Activated CD8-positive, alpha-beta memory T cell treated with anti-CD3 and anti-CD28 coated beads, Interleukin-2, amount 50 U/mL, for 24 hours (primary cell): Measurements from ENCODE around the gene ALDH3A2.

Experiments used
- DNase-seq: peaks from one replicate; pipeline ENCODE4 v3.0.0-alpha.2; 2020; ENCODE audit errors: extremely low read depth

The ALDH3A2 gene

DNA sequence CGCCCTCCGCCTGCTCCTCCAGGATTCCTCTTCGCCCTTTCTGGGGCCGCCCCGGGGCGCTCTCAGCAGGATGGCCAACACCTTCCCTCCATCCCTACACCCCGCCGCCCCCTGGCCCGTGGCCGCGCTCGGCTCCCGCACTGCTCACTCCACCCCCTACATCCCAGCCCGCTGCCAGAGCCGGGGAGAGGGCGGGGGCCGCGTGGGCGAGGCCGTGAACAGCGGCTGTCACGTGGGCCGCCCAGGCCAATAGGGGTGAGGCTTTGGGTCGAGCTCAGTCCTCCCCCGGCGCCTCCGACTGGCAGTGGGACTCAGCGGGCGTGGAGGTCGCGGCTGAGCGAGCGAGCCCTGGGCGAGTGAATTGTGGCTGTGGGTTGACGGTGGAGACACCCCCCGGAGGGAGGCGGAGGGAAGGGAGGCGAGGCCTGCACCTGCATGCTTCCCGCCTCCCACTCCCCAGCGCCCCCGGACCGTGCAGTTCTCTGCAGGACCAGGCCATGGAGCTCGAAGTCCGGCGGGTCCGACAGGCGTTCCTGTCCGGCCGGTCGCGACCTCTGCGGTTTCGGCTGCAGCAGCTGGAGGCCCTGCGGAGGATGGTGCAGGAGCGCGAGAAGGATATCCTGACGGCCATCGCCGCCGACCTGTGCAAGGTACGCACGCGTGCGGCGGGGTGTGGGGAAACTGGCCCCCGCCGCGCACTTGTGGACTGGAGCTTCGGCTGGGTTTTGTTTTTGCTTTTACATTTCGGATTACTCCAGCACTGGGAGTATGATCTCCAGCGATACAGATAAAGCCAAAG is at the start of gene ALDH3A2:
Gene ALDH3A2 (plus strand): TSS at position 277 of the 799 bp plus-strand sequence. CDS start 221 bp downstream, at position 498.
- DNase-seq: peak; percentile 77

DNA sequence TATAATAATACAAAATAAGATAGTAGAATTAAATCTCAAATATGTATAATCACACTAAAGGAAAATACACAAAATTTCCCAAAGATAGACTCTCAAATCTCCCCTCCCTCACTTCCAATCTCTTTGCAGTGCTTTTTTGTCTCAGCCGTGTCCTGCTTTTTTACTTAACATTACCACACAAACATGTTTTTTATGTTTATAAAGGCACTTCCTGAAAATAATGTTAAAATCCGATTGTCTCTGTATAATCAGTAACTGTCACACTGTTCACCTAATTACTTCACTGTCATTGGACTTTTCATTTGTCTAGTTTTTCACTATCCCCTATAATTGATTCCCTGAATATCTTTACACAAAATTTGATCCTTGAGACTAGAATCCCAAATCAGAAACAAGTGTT is 38.2 kb upstream of the ALDH3A2 start:
- no peak for DNase-seq

DNA sequence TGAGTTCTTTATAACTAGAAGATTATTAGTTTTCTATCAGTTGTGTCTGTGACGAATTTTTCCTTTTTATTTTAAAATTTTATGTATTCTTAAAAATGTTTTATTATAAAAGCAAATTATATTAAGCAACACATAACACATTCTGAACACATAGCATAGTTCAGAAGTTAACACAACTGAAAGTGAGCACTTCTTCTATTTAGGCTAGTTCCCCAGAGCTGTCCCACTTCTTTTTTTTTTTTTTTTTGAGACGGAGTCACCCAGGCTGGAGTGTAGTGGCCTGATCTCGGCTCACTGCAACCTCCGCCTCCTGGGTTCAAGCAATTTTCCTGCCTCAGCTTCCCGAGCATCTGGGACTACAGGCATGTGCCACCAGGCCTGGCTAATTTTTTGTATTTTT is 37.7 kb upstream of the ALDH3A2 start:
- no peak for DNase-seq

DNA sequence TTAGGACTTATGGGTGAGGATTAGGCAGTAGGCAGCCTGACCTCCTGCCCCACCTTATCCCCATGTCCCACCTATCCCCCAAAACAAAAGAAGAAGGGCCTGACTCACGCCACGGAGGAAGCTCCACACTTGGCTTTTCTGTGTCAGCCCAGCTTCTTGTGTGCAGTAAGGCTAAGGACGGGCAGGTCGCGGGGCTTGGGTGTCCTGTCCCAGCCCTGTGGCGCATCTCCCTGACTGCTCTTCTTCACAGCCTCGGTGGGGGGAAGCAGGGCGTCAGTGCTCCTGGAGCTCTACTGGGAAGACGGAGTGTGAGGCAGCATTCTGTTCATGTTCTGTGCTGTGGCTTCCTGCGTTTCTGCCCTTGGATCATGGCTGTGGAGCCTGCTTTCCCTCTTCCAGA is 34.6 kb upstream of the ALDH3A2 start:
- no peak for DNase-seq

DNA sequence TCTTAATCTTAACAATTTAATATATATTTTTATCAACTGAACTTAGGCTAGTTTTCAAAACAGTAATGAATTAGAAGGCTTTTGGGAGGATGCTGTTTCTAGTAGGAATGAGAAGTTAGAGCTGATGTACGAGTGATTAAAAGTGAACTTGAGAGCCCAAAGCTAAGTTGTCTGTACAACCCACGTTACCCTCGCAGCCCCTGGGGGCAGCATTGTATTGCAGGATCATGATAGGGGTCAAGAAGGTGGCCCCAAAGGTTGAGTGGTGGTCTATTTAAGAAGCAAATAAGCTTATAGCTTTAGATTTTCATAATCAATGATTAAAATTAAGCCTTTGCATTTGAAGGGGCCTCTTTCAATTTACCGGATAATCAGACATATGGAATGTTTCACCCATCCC is 33.7 kb upstream of the ALDH3A2 start:
- no peak for DNase-seq

DNA sequence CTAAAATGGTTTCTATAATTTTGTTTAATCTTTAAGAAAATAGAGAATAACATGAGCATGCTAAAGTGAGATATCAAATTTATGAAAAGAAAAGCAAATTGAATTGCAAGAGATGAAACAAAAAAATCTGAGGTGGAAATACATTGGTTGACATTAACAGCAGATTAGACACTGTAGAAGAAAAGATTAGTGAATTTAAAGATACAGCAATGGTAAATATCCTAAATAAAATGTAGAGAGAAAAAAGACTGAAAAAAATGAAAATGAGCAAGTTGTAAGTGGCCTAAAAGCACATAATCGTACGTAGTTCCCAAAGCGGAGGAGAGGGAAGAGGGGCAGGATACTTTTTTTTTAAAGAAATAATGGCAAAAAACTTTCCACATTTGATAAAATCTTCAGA is 30.5 kb upstream of the ALDH3A2 start:
- no peak for DNase-seq

DNA sequence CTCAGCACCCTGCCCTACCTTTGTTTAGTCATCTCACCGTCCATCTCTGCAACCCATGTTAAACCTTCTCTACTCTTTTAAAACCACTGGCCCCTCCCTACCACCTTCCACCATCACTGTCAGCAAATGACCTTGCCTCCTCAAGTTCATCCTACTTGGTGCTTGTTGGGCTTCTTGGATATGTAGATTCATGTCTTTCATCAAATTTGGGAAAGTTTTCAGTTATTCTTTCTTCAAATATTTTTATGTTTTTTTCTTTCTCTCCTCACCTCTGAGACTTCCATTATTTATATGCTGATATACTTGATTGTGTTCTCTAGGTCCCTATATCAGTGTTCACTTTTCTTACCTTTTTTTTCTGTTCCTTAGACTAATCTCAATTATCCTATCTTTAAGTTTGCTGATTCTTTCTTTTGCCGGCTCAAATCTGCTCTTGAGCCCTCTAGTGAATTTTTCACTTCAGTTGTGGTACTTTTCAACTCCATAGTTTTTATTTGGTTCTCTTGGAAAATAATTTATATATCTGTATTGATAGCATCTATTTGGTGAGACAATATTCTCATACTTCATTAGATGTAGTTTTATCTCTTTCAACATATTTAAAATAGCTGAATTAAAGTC is 28.7 kb upstream of the ALDH3A2 start:
- no peak for DNase-seq

DNA sequence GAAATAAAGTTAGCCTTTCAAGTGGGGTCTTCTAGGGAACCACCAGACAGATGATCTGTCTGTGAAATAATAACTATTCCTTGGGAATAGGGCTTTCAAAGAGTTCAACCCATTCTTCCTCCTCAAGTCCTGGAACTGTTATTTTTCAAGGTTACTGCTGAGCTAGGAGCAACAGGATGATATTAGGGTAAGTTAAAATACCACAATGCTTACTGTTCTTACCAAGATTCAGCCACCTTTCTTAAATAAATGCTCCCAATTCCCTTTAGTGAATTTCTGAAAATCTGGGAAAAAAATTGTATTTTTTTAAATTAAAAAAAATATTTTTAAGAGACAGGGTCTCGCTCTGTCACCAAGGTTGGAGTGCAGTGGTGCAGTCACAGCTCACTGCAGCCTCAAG is 26.9 kb upstream of the ALDH3A2 start:
- no peak for DNase-seq

DNA sequence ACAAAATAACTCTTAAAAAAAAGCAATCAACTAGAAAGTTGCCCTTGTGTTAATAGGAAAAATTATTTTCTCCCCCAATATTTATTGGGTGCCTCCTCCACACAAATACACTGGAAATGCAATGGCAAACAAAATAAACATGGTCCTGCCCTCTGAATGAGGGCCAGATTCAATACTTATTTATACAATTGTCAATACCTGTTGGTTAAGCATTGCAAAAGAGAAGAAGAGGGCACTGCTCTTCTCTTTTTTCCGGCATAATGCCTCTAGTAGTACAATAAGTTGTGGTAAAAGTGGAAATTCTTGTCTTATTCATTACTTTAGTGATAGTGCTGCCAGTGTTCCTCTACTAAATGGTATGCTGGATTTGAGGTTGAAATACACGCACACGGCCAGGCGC is 22.5 kb upstream of the ALDH3A2 start:
- DNase-seq: no peak

DNA sequence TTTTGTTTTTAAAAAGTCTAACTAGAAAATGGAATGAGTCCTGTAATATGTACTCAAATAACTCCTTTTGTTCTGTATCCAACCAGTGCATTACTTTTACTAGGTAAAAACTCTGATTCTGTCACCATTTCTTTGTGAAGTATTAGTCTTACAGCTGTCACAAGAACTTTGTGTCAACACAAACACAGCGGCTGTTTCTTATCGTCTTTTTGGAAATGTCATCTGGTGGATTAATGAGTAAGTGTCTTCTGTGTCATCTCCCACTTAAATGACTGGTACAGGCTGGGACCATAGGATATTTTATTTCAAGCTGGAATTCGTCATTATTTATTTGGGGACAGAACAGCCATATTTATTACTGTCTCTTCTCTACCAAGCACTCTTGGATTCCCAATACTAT is 19.1 kb upstream of the ALDH3A2 start:
- no peak for DNase-seq

DNA sequence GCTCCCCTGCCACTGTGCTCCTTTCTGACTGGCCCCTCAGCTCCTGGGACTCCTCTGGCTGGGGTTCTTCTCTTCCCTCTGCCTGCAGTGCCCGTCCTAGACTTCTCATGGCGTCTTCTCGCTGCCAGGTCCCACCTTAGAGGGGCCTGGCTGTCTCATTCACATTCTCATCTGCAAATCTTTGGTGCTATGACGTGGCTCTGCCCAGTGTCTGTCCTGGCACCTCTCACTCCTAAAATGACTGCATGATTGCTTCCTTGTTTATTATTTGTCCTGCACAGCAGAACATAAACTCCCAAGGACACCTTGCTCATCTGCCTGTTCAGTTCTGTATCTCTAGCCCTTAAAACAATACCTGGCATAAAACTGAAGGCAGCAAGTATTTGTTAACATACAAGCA is 18.5 kb upstream of the ALDH3A2 start:
- no peak for DNase-seq

DNA sequence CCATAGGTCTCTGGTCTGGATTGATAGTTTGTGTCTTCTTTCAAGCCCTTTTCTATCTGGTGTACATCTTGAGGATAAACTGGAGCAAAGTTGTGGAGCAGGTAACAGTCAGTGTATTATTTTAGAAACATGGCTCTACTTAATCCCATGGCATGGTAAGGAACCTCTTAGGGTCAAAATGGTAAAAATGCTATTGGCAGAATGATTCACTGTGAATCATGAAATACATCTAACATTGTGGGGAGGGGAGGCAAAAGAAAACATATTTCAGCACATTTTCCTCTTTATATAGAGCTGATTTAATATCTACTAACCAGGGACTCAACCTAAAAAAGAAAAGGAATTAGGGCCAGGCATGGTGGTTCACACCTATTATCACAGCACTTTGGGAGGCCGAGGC is 17.9 kb upstream of the ALDH3A2 start:
- no peak for DNase-seq

DNA sequence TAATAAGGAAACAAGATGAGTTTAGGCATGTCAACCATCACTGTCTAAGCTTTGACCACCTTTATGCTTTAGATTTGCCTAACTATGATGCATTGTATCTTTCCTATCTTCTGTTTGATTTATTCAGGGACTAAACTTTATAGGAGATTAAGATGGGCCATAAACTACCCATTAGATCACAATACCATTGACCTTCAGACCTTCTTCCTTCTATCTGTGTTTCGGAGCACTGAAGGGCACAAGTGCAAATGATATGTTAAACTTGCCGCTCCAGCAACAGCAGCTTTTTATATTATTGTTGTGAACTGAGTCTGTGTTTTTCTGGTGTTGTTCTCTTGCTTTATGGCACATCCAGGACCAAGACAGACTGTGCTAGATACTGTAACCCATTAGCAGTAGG is 16.6 kb upstream of the ALDH3A2 start:
- no peak for DNase-seq

DNA sequence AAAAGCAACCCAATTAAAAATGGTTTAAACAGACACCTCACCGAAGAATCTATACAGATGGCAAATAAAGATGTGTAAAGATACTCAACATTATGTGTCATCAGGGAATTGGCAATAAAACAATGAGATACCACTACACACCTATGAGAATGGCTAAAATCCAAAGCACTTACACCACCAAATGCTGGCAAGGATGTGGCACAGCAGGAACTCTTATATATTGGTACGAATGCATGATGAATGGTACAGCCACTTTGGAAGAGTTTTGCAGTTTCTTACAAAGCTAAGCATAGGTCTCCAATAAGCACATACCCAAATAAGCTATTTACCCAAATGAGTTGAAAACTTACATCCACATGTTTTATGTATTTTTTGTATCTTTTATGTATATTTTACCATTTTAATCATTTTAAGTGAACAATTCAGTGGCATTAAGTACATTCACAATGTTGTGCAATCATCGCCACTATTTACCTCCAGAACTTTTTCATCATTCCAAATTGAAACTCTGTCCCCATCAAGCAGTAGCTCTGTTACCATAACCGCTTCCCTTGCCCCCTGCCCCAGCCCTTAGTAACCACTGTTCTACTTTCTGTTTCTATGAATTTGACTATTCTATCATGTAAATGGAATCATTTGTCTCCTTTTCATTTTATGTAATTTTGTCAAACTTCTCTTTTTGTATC is 6.7 kb upstream of the ALDH3A2 start:
- no peak for DNase-seq

DNA sequence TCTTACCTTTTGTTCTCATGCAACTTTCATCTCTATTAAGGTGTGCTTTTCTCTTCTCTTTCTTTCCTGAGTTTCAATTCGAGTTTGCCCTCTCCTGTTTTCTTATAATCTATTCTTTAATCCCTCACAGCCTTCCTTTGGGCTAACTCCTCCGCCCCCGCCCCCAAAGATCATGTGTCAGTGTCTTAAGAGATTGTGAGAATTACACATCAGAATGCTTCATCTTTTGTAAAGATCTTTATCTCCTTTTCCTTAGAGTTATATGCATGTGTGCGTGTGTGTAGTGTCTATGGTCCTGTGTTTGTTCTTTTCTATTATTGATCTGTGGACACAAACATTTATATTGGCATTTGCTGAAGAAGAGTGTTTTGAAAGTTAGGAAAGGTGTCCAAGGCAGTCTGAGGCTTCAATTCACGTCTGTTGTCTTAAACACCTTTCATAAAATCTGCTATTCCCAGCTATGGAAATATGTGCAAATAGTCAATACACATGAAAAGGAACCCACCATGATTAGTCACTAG is 6.1 kb upstream of the ALDH3A2 start:
- no peak for DNase-seq

DNA sequence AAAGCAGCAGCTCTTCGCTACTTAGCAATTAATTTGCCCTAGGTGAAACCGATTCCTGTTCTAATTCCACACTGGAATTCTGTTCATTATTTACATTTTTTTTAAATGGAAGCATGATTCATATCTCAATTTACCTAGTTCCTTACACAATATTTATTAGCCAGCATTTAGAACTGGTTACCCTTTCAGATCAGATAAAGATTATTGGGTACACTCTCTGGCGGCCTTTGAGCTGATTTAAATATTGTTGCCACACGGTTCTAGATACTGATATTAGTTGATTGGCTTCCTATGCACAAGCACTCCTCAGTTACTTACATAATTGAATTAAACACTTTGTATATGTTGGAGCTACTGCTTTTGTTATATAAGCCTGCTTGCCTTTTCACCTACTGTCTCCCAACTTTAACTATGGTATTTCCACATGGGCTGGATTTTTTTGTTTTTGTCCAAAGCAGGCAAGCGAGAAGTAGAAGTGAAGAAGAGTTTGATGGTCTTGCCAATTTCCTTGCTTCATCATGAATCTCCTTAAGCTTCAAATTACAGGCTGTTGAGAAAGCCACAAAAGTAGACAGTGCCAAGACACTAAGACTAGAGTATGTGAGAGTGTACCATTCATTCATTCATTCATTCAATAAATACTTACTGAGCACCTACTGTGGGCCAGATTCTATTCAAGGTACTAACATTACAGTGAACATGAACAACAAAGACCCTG is 3.9 kb upstream of the ALDH3A2 start:
- DNase-seq: no peak

DNA sequence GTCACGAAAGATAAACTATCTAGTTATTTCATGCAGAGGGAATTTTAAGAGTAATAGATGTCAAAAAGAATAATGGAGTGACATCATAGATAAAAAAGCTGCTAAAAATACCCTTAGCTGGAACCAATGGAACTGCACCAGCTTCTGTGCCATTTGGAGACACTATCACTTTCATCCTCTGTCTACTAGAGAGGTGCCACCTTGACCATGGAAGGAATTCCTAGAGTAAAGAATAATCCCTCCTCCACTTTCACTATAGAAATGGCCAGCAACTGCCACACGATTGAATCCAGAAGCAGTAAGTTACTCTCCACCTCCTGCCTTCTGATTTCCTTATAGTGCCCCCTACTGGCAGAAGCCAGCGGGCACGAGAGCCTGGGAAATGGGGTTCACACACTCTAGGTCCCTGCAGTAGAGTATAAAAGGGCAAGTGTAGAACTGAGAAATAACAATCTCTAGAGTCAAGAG is 2.8 kb upstream of the ALDH3A2 start:
- DNase-seq: peak; percentile 18

DNA sequence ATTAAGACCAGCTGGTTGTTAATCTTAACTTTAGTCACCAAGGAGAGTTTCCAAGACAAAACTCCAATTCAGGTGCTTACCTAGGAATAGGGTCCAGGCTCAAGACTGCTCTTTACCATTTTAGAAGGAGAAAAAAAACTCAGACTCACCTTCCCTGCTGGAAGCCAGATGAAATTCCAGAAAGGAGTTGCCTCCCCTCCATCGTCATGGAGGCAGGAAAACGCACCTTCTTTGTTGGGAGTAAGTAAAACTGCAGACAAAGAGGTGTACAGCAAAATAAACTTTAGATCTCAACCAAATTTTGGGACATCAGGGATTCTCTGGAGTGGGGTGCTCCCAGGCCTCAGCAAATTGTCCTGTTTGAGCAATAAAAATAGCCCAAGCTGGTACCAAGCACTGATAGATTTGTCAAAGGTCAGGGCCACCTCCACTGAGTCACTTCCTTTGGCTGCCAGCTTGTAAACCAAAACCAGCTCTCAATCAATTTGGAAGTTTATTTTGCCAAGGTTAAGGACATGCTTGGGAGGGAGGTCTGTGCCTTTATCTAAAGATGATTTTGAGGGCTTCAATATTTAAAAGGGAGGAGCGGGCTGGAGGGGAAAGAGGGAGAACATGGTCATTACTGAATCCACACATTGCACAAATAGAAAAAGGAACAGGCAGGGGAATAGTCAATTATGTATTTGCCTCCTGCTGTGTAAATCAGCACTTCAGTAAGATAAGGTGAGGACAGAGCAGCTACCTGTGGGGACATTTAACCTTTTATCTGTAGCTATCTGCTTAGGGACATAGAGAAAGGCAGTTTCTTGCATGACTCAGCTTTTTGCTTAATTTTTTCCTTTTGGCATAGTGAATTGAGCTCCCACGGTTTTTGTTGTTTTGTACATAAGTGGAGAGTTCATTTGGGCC is 1.5 kb upstream of the ALDH3A2 start:
- no peak for DNase-seq

DNA sequence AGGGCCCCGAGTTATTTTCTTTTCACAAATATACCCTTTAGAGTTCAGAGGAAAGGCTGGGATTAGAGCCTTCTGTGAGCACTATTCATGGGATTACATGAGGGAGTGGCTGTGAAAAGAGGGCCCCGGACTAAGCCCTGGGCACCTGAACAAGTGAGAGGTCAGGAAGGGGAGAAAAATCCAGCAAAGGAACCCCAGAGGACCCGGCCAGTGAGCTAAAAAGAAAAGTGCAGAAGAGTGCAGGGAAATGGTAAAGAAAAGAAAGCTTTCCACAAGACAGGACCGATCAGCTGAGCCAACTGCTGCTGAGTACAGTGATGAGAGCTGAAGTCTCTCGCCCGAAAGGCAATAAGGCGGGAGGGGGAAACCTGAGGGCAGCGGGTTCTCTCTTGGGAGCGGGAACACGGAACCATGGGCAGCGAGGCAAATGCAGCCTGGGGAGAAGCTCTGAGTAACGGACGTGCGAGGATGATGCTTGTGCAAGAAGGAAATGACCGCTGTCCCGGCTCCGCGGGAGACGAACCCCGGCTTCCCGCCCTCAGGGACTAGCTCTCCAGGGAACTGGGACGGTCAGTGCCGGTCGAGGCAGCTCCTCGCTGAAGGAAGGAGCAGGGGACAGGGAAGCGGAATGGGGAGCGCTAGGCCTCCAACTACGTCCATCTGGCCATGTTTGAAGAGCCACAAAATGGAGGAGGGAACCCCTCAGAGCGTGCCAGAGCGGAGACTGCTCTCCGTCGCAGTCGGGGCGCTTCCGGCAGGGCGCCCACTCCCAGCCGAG is 665 bp upstream of the ALDH3A2 start:
- DNase-seq: no peak

DNA sequence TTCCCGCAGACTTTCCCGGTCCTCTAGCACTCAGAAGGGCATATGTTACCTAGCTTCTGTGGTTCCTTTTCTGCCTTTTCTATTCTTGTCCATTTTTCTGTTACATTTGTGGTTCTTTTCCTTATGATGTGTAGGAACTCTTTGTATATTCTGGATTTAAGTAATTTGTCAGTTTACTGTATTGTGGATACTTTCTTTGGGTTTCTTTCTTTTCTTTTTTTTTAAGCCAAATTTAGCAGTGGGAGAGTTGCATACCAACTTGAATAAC is 657 bp downstream of the ALDH3A2 start:
- DNase-seq: no peak
